HEK293 (cell line): ENCODE results near the gene CYP26B1.

ENCODE experiments used
- CTCF ChIA-PET: fragments of 350-600 bp; formaldehyde crosslinking; extraction: SDS; loops from one replicate; lab custom pipeline; 2021; ENCODE audit warnings: antibody characterized with exemption; lab: Yijun Ruan, JAX
- POLR2A ChIA-PET: fragments of 300-600 bp; formaldehyde crosslinking; extraction: SDS; loops from one replicate; lab custom pipeline; 2020; ENCODE audit warnings: antibody characterized with exemption, inconsistent platforms; lab: Yijun Ruan, JAX
- H3K27ac ChIP-seq: fragments of 200-500 bp; sonication (Bioruptor generic); 2 replicates; pipeline ENCODE4 v1.5.1; 2014; ENCODE audit warnings: low read depth, low read length, control low read depth, inconsistent platforms; ENCODE audit errors: extremely low read depth
- H3K36me3 ChIP-seq, 2 experiments: fragments of 200-500 bp in 1 of 2; sonication (Bioruptor generic) in 1 of 2; 1 replicate in 1 of 2; 2 replicates in 1 of 2; pipeline ENCODE4 v1.5.1; 2014 to 2017; ENCODE audit warnings: inconsistent platforms in 2 of 2, low read length in 2 of 2; ENCODE audit not compliant: control insufficient read depth in 2 of 2, insufficient read depth in 1 of 2
- H3K4me1 ChIP-seq: fragments of 200-500 bp; sonication (Bioruptor generic); 2 replicates; pipeline ENCODE4 v1.5.1; 2014; ENCODE audit warnings: mild to moderate bottlenecking, low read length, inconsistent platforms; ENCODE audit not compliant: control insufficient read depth, insufficient read depth
- H3K4me3 ChIP-seq: 2 replicates; pipeline ENCODE4 v1.5.1; 2011; ENCODE audit warnings: low read depth, mild to moderate bottlenecking, control low read depth, low read length, moderate library complexity
- H3K9me3 ChIP-seq: fragments of 200-500 bp; sonication (Bioruptor generic); 2 replicates; pipeline ENCODE4 v1.5.1; 2014; ENCODE audit warnings: low read depth, low read length, inconsistent platforms; ENCODE audit not compliant: control insufficient read depth, insufficient read depth
- EGR2 ChIP-seq: fragments of 450-650 bp; formaldehyde crosslinking; IDR thresholded peaks from 2 replicates; pipeline ENCODE4 v1.5.1; 2016; ENCODE audit warnings: low read depth, missing biosample characterization, missing genetic modification characterization
- GLI4 ChIP-seq: fragments of 450-650 bp; formaldehyde crosslinking; IDR thresholded peaks from 2 replicates; pipeline ENCODE4 v1.5.1; 2016; ENCODE audit warnings: missing biosample characterization, missing genetic modification characterization
- KLF7 ChIP-seq: fragments of 450-650 bp; formaldehyde crosslinking; IDR thresholded peaks from 2 replicates; pipeline ENCODE4 v1.5.1; 2016; ENCODE audit warnings: missing biosample characterization, missing genetic modification characterization, borderline replicate concordance
- KLF9 ChIP-seq: fragments of 450-650 bp; formaldehyde crosslinking; IDR thresholded peaks from 2 replicates; pipeline ENCODE4 v1.5.1; 2016; ENCODE audit warnings: missing biosample characterization, missing genetic modification characterization, low read depth
- ZNF146 ChIP-seq: fragments of 450-650 bp; formaldehyde crosslinking; IDR thresholded peaks from 2 replicates; pipeline ENCODE4 v1.5.1; 2016; ENCODE audit warnings: missing biosample characterization, missing genetic modification characterization
- ZNF19 ChIP-seq: fragments of 450-650 bp; formaldehyde crosslinking; IDR thresholded peaks from 2 replicates; pipeline ENCODE4; 2016; ENCODE audit warnings: missing biosample characterization, missing genetic modification characterization, low read depth
- ZNF2 ChIP-seq: fragments of 450-650 bp; formaldehyde crosslinking; IDR thresholded peaks from 2 replicates; pipeline ENCODE4 v1.5.1; 2016; ENCODE audit warnings: missing biosample characterization, missing genetic modification characterization
- ZNF23 ChIP-seq: fragments of 450-650 bp; formaldehyde crosslinking; IDR thresholded peaks from 2 replicates; pipeline ENCODE4 v1.5.1; 2016; ENCODE audit warnings: missing biosample characterization, missing genetic modification characterization, borderline replicate concordance
- ZNF366 ChIP-seq: fragments of 450-650 bp; formaldehyde crosslinking; conservative IDR thresholded peaks from 2 replicates; pipeline ENCODE4 v1.5.1; 2016; ENCODE audit warnings: missing biosample characterization, missing genetic modification characterization
- ZNF426 ChIP-seq: fragments of 450-650 bp; formaldehyde crosslinking; IDR thresholded peaks from 2 replicates; pipeline ENCODE4 v1.5.1; 2017; ENCODE audit warnings: missing biosample characterization, missing genetic modification characterization, mild to moderate bottlenecking, inconsistent platforms, moderate library complexity
- ZNF548 ChIP-seq: fragments of 450-650 bp; formaldehyde crosslinking; IDR thresholded peaks from 2 replicates; pipeline ENCODE4 v1.5.1; 2016; ENCODE audit warnings: missing biosample characterization, missing genetic modification characterization
- ZNF558 ChIP-seq: fragments of 450-650 bp; formaldehyde crosslinking; IDR thresholded peaks from 2 replicates; pipeline ENCODE4 v1.5.1; 2016; ENCODE audit warnings: missing biosample characterization, missing genetic modification characterization
- ZNF596 ChIP-seq: fragments of 450-650 bp; IDR thresholded peaks from 2 replicates; pipeline ENCODE4 v1.5.0; 2018; ENCODE audit warnings: missing biosample characterization, mild to moderate bottlenecking, missing genetic modification characterization, moderate library complexity
- ZNF777 ChIP-seq: fragments of 450-650 bp; formaldehyde crosslinking; IDR thresholded peaks from 2 replicates; pipeline ENCODE4 v1.5.1; 2017; ENCODE audit warnings: missing biosample characterization, missing genetic modification characterization, borderline replicate concordance
- ZSCAN23 ChIP-seq: fragments of 450-650 bp; formaldehyde crosslinking; IDR thresholded peaks from 2 replicates; pipeline ENCODE4 v1.5.1; 2016; ENCODE audit warnings: missing biosample characterization, missing genetic modification characterization
- TF ChIP-seq, protein P1 (sequence below): fragments of 450-650 bp; formaldehyde crosslinking; IDR thresholded peaks from 2 replicates; pipeline ENCODE4 v1.5.0; 2017; ENCODE audit warnings: missing biosample characterization, missing genetic modification characterization, borderline replicate concordance
- TF ChIP-seq, protein P2 (sequence below): fragments of 450-650 bp; formaldehyde crosslinking; IDR thresholded peaks from 2 replicates; pipeline ENCODE4 v1.5.1; 2017; ENCODE audit warnings: missing biosample characterization, mild to moderate bottlenecking, missing genetic modification characterization, moderate library complexity
- TF ChIP-seq, protein P3 (sequence below): fragments of 450-650 bp; formaldehyde crosslinking; IDR thresholded peaks from 2 replicates; pipeline ENCODE4 v1.5.1; 2016; ENCODE audit warnings: missing biosample characterization, missing genetic modification characterization, low read depth
- TF ChIP-seq, protein P4 (sequence below): fragments of 450-650 bp; formaldehyde crosslinking; IDR thresholded peaks from 2 replicates; pipeline ENCODE4 v1.5.1; 2016; ENCODE audit warnings: missing biosample characterization, missing genetic modification characterization

The CYP26B1 gene

DNA sequence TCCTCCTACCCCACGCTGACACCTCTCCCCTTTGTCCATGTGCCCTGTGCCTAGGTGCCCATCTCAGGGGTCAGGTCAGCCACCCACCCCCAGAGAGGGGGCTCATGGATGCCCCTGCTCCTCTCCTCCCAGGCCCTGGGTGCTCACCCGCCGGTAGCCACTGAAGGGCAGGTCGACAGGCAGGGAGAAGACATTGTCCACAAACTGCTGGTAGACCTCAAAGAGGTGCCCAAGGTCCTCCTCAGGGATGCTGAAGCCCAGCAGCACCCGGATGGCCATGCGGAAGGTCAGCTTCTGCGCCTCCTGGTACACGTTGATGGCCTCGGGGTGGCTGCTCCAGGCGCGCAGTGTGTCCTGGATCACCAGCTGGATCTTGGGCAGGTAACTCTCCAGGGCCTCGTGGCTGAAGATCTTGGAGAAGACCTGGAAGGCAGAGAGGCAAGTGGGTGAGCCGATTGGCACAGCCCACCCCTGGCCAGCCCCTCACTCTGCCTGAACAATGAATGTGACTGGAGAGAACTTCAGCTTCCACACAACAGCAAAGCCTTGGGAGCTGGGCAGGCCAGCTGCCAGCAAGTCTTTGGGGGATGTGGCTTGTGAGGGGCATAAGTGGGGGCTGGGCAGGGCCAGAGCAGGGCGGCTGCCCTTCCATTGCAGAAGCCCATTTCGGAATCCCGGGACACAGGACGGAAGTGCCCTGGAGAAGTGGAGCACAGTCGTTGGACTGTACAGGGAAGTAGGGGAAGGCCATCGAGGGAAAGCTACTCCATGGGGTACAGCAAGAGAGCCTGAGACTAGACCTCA, 12.5 kb downstream of the CYP26B1 start:
- ChIA-PET CTCF (no interaction called here), POLR2A (no interaction called here)

DNA sequence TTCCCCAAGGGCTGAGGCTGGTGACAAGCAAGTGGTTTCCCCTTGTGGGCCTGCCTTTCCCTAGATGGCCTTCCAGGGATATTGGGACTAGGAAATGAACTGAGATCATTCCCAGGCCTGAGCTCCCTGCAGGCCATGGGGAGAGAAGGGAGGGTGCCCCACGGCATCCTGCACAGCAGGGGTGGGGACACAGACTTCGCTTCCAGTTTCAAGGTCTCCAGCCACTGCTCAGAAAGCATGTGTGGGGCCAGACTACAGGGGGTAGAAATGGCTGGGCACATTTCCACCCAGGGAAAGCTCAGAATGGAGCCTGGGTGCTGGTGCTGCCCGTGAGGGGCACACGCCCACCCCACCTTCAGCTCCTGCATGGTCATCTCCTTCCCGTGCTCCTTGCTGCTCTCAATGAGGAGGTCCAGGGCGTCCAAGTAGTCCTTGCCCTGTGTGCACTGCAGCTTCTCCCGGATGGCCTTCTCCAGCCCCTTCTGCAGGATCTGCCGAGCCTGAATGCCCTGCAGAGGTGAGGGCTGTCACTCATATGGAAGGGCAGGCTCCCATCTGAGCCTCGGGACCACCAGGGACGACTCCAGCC, 13.2 kb downstream of the CYP26B1 start:
- no peaks in the 10 kb centered on the region for H3K4me1 ChIP-seq
- no peaks in the 10 kb centered on the region for H3K9me3 ChIP-seq
- ChIA-PET POLR2A (no interaction called here), CTCF (no interaction called here)
- no peak for TF ChIP-seq ZNF558 (tag by site-specific recombination)
- no peak for TF ChIP-seq ZNF2 (tag by site-specific recombination)
- TF ChIP-seq, protein P1, sequence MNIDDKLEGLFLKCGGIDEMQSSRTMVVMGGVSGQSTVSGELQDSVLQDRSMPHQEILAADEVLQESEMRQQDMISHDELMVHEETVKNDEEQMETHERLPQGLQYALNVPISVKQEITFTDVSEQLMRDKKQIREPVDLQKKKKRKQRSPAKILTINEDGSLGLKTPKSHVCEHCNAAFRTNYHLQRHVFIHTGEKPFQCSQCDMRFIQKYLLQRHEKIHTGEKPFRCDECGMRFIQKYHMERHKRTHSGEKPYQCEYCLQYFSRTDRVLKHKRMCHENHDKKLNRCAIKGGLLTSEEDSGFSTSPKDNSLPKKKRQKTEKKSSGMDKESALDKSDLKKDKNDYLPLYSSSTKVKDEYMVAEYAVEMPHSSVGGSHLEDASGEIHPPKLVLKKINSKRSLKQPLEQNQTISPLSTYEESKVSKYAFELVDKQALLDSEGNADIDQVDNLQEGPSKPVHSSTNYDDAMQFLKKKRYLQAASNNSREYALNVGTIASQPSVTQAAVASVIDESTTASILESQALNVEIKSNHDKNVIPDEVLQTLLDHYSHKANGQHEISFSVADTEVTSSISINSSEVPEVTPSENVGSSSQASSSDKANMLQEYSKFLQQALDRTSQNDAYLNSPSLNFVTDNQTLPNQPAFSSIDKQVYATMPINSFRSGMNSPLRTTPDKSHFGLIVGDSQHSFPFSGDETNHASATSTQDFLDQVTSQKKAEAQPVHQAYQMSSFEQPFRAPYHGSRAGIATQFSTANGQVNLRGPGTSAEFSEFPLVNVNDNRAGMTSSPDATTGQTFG (tag by site-specific recombination), result no peak
- TF ChIP-seq ZNF426 (tag by site-specific recombination), result no peak
- TF ChIP-seq KLF9, result no peak
- H3K4me3 ChIP-seq, result no peak overlapping the region
- H3K36me3 ChIP-seq, result peaks cover 0 to 31% of the 10 kb centered on the region in 2 experiments; a peak in 1 of 3 replicates
- no peak overlapping the region for H3K27ac ChIP-seq

More for the DNA sequence above, 12.5 kb downstream of the CYP26B1 start:
- no peak for TF ChIP-seq ZSCAN23 (tag by site-specific recombination)
- TF ChIP-seq, protein P2, sequence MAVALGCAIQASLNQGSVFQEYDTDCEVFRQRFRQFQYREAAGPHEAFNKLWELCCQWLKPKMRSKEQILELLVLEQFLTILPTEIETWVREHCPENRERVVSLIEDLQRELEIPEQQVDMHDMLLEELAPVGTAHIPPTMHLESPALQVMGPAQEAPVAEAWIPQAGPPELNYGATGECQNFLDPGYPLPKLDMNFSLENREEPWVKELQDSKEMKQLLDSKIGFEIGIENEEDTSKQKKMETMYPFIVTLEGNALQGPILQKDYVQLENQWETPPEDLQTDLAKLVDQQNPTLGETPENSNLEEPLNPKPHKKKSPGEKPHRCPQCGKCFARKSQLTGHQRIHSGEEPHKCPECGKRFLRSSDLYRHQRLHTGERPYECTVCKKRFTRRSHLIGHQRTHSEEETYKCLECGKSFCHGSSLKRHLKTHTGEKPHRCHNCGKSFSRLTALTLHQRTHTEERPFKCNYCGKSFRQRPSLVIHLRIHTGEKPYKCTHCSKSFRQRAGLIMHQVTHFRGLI (tag by site-specific recombination), result no peak
- no peak for TF ChIP-seq ZNF146 (tag by site-specific recombination)
- no peak for TF ChIP-seq ZNF19 (tag by site-specific recombination)
- no peaks in the 10 kb centered on the region for H3K9me3 ChIP-seq
- H3K4me1 ChIP-seq, result no peaks in the 10 kb centered on the region
- no peak overlapping the region for H3K4me3 ChIP-seq
- H3K36me3 ChIP-seq, result peaks cover 0 to 31% of the 10 kb centered on the region in 2 experiments; a peak in 1 of 3 replicates
- H3K27ac ChIP-seq, result no peak overlapping the region

DNA sequence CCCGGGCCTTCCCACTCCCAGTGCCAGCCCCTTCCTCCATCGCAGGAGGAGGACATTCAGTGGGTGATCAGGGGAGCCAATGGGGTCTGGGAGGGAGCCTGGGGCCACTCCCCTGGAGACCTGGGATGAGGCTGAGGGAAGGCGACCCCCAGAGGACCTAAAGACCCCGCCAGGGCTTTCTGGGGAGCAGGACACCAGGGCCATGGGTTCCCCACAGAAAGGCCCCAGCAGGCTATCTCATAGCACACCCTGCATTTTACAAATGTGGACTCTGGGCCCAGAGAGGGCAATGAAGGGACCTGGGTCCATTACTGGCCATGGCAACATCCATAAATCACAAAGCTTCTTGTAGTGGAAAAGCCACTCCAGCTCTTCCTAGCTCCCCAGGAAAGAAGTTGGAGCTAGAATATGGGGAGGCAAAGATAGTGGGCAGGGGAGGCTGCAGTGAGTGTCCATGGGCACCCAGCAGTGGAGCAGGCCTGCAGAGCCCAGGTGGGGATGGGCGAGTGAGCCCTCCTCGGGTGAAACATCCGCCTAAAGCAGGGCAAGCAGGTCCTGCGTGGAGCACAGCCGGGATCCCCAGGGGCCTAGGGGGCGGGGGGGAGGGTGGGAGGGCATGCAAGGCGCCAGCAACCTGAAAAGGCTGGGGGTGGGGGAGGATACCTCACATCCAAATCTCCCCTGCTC, 13.8 kb downstream of the CYP26B1 start:
- no peak overlapping the region for H3K27ac ChIP-seq
- H3K9me3 ChIP-seq, result no peaks in the 10 kb centered on the region
- ChIA-PET POLR2A (no interaction called here), CTCF (no interaction called here)
- no peaks in the 10 kb centered on the region for H3K4me1 ChIP-seq
- H3K4me3 ChIP-seq, result no peak overlapping the region
- H3K36me3 ChIP-seq, result peaks cover 0 to 31% of the 10 kb centered on the region in 2 experiments; a peak in 1 of 3 replicates
- TF ChIP-seq ZNF596 (tag by site-specific recombination), result no peak
- no peak for TF ChIP-seq EGR2 (tag by site-specific recombination)
- TF ChIP-seq, protein P3, sequence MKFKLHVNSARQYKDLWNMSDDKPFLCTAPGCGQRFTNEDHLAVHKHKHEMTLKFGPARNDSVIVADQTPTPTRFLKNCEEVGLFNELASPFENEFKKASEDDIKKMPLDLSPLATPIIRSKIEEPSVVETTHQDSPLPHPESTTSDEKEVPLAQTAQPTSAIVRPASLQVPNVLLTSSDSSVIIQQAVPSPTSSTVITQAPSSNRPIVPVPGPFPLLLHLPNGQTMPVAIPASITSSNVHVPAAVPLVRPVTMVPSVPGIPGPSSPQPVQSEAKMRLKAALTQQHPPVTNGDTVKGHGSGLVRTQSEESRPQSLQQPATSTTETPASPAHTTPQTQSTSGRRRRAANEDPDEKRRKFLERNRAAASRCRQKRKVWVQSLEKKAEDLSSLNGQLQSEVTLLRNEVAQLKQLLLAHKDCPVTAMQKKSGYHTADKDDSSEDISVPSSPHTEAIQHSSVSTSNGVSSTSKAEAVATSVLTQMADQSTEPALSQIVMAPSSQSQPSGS (tag by site-specific recombination), result no peak
- no peak for TF ChIP-seq ZNF777 (tag by site-specific recombination)
- TF ChIP-seq GLI4 (tag by site-specific recombination), result no peak
- TF ChIP-seq, protein P4, sequence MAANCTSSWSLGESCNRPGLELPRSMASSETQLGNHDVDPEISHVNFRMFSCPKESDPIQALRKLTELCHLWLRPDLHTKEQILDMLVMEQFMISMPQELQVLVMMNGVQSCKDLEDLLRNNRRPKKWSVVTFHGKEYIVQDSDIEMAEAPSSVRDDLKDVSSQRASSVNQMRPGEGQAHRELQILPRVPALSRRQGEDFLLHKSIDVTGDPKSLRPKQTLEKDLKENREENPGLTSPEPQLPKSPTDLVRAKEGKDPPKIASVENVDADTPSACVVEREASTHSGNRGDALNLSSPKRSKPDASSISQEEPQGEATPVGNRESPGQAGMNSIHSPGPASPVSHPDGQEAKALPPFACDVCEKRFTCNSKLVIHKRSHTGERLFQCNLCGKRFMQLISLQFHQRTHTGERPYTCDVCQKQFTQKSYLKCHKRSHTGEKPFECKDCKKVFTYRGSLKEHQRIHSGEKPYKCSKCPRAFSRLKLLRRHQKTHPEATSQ, result no peak
- no peak for TF ChIP-seq ZNF548 (tag by site-specific recombination)
- no peak for TF ChIP-seq KLF7 (tag by site-specific recombination)
- no peak for TF ChIP-seq ZNF366 (tag by site-specific recombination)
- TF ChIP-seq ZNF23 (tag by site-specific recombination), result no peak
- TF ChIP-seq, all 188 proteins: peak for 0
